Neural cell (in vitro differentiated cells): ENCODE results near the gene ATXN7L1. TPM values are rescaled to one million over a fixed set of nuclear protein-coding genes. Genes with fewer than 3 reads are reported as not detected.

Experiments used
- H2AFZ ChIP-seq: fragments of 200-600, 300-800 bp; sonication (generic), shearing (Covaris generic); 2 replicates; pipeline ENCODE4 v1.6.0; 2014; ENCODE audit warnings: low read depth, mild to moderate bottlenecking, antibody characterized with exemption, low read length, moderate library complexity
- H3F3A ChIP-seq: fragments of 200-600 bp; shearing (Covaris generic); 2 replicates; pipeline ENCODE4 v1.6.1; 2016; ENCODE audit warnings: mild to moderate bottlenecking, moderate library complexity, mixed read lengths, antibody characterized with exemption, low read length; ENCODE audit not compliant: insufficient read depth, poor library complexity, severe bottlenecking
- H3K27ac ChIP-seq: fragments of 200-600, 300-800 bp; sonication (generic), shearing (Covaris generic); 2 replicates; pipeline ENCODE4 v1.5.1; 2014; ENCODE audit warnings: mild to moderate bottlenecking, low read length, moderate library complexity
- H3K27me3 ChIP-seq: fragments of 300-800, 200-600 bp; sonication (generic), shearing (Covaris generic); 2 replicates; pipeline ENCODE4 v1.6.0; 2014; ENCODE audit warnings: mild to moderate bottlenecking, low read depth, low read length, moderate library complexity; ENCODE audit not compliant: insufficient read depth
- H3K36me3 ChIP-seq: fragments of 300-800, 200-600 bp; sonication (generic), shearing (Covaris generic); 2 replicates; pipeline ENCODE4 v1.5.1; 2014; ENCODE audit warnings: mild to moderate bottlenecking, antibody characterized with exemption, low read length, moderate library complexity; ENCODE audit not compliant: insufficient read depth
- H3K4me2 ChIP-seq: fragments of 300-800, 200-600 bp; sonication (generic), shearing (Covaris generic); 2 replicates; pipeline ENCODE4 v1.6.0; 2014; ENCODE audit warnings: mild to moderate bottlenecking, low read length
- H3K4me3 ChIP-seq: fragments of 300-800, 200-600 bp; sonication (generic), shearing (Covaris generic); 2 replicates; pipeline ENCODE4 v1.5.1; 2014; ENCODE audit warnings: mild to moderate bottlenecking, low read length, moderate library complexity
- H3K79me2 ChIP-seq: fragments of 200-600 bp; shearing (Covaris generic); replicated peaks from 2 replicates; pipeline ENCODE4 v1.6.0; 2014; ENCODE audit warnings: mild to moderate bottlenecking, low read length, moderate library complexity; ENCODE audit not compliant: insufficient read depth
- H3K9ac ChIP-seq: fragments of 300-800, 200-600 bp; sonication (generic), shearing (Covaris generic); 2 replicates; pipeline ENCODE4 v1.6.1; 2016; ENCODE audit warnings: mild to moderate bottlenecking, low read length, mixed read lengths
- H3K9me2 ChIP-seq: fragments of 200-600 bp; shearing (Covaris generic); 2 replicates; pipeline ENCODE4 v1.6.1; 2016; ENCODE audit warnings: mild to moderate bottlenecking, low read length, mixed read lengths; ENCODE audit not compliant: insufficient read depth
- H3K9me3 ChIP-seq: fragments of 200-600, 300-800 bp; sonication (generic), shearing (Covaris generic); 2 replicates; pipeline ENCODE4 v1.6.1; 2016; ENCODE audit warnings: mild to moderate bottlenecking, mixed run types, low read length, moderate library complexity, mixed read lengths
- H4K20me1 ChIP-seq: fragments of 200-600 bp; shearing (Covaris generic); 2 replicates; pipeline ENCODE4 v1.6.1; 2016; ENCODE audit warnings: mild to moderate bottlenecking, mixed run types; ENCODE audit not compliant: insufficient read depth
- CTCF ChIP-seq: fragments of 450-650 bp; IDR thresholded peaks from 2 replicates; pipeline ENCODE4 v1.5.1; 2014; ENCODE audit warnings: antibody characterized with exemption, mild to moderate bottlenecking, moderate library complexity; ENCODE audit not compliant: poor library complexity, severe bottlenecking
- EP300 ChIP-seq: fragments of 450-650 bp; conservative IDR thresholded peaks from 2 replicates; pipeline ENCODE4 v1.6.1; 2014; ENCODE audit warnings: antibody characterized with exemption, mild to moderate bottlenecking, moderate library complexity; ENCODE audit not compliant: poor library complexity, severe bottlenecking
- EZH2 ChIP-seq: fragments of 200-600, 300-800 bp; shearing (Covaris generic), sonication (generic); IDR thresholded peaks from 2 replicates; pipeline ENCODE4 v1.6.1; 2014; ENCODE audit warnings: antibody characterized with exemption, low read length, borderline replicate concordance, mild to moderate bottlenecking; ENCODE audit not compliant: insufficient read depth, poor library complexity, severe bottlenecking
- MXI1 ChIP-seq: fragments of 450-650 bp; conservative IDR thresholded peaks from 2 replicates; pipeline ENCODE4 v1.6.1; 2014; ENCODE audit warnings: antibody characterized with exemption, mild to moderate bottlenecking; ENCODE audit not compliant: poor library complexity, severe bottlenecking
- POLR2AphosphoS5 ChIP-seq: IDR thresholded peaks from 2 replicates; pipeline ENCODE4 v1.6.1; 2012
- RAD21 ChIP-seq: fragments of 450-650 bp; conservative IDR thresholded peaks from 2 replicates; pipeline ENCODE4 v1.6.1; 2014; ENCODE audit warnings: antibody characterized with exemption, mild to moderate bottlenecking, moderate library complexity
- REST ChIP-seq: IDR thresholded peaks from 2 replicates; pipeline ENCODE4 v1.6.1; 2012; ENCODE audit warnings: borderline replicate concordance
- SMC3 ChIP-seq: fragments of 450-650 bp; conservative IDR thresholded peaks from 2 replicates; pipeline ENCODE4 v1.6.1; 2014; ENCODE audit warnings: antibody characterized with exemption, mild to moderate bottlenecking, moderate library complexity; ENCODE audit not compliant: poor library complexity
- TAF1 ChIP-seq: IDR thresholded peaks from 2 replicates; pipeline ENCODE4 v1.6.1; 2012; ENCODE audit warnings: low read depth
- polyA plus RNA-seq: library from polyadenylated mRNA; depleted of rRNA; stranded (reverse); fragments of >200 nt; gene quantifications from 2 replicates; pipeline ENCODE4 v1.2.3, GENCODE V29; 2014

ATXN7L1 gene
- polyA plus RNA-seq, 1 donor from 2014 or later, result 4.3 TPM

GRCh38 chr7:105649727-105650381 is 226.5 kb downstream of the ATXN7L1 start:
- Histone ChIP-seq H3K9me2 (no peaks in the 10 kb centered on the region), H3K36me3 (no peaks in the 10 kb centered on the region), H3K4me2 (no peak overlapping the region), H3K27me3 (no peaks in the 10 kb centered on the region), H3K9me3 (no peaks in the 10 kb centered on the region), H3K9ac (no peak overlapping the region), H3K79me2 (no peaks in the 10 kb centered on the region), H4K20me1 (no peaks in the 10 kb centered on the region), H2AFZ (no peak overlapping the region), H3K27ac (no peak overlapping the region), H3K4me3 (no peak overlapping the region), H3F3A (no peaks in the 10 kb centered on the region)
- TF ChIP-seq REST (no peak), EZH2 (no peak), SMC3 (no peak), RAD21 (no peak), EP300 (no peak), TAF1 (no peak), CTCF (no peak), POLR2AphosphoS5 (no peak), MXI1 (no peak)

- no peak overlapping the region for H3K27ac ChIP-seq
- H3K4me2 ChIP-seq, result no peak overlapping the region
- no peak overlapping the region for H3K4me3 ChIP-seq
These were observed 227.6 kb downstream of the ATXN7L1 start for GRCh38 chr7:105648561-105649401.

More at GRCh38 chr7:105648561-105649401, 227.6 kb downstream of the ATXN7L1 start:
- Histone ChIP-seq H3K36me3 (no peaks in the 10 kb centered on the region), H3K27me3 (no peaks in the 10 kb centered on the region), H3K9me3 (no peaks in the 10 kb centered on the region), H3K9ac (no peak overlapping the region), H4K20me1 (no peaks in the 10 kb centered on the region), H3K79me2 (no peaks in the 10 kb centered on the region), H2AFZ (no peak overlapping the region), H3K9me2 (no peaks in the 10 kb centered on the region), H3F3A (no peaks in the 10 kb centered on the region)
- no peak for TF ChIP-seq RAD21
- no peak for TF ChIP-seq EZH2
- no peak for TF ChIP-seq CTCF
- no peak for TF ChIP-seq TAF1
- TF ChIP-seq SMC3, result no peak
